ENCODE results near the gene LAMB1. TPM values are rescaled to one million over a fixed set of nuclear protein-coding genes. Genes with fewer than 3 reads are reported as not detected.

LAMB1 gene
- total RNA-seq, 1 experiment from 2014 or later = 101 TPM

- DNase-seq (ENCODE audit: low spot score) (peak; percentile 29), ATAC-seq (peak; percentile 11)
- no peak overlapping the region for H3K27ac Mint-ChIP-seq
- peak overlapping the region; percentile 90 for H3K4me3 Mint-ChIP-seq
- CTCF ChIA-PET = interaction anchor here (0.6 to 5.8 kb wide), 10 partner anchors 15 to 144 kb away, joined by 3 to 37 read pairs (median 4); no protein-coding TSS in a partner anchor
- peaks cover 8% of the 10 kb centered on the region for H3K36me3 Mint-ChIP-seq
- 0 out of 2 replicates have a peak, but pooled peaks have one; percentile 22 for TF ChIP-seq ATF6 (CRISPR knock-in tag; IDR thresholded peaks at IDR 0.05)
- TF ChIP-seq TEAD4 (CRISPR knock-in tag; IDR thresholded peaks at IDR 0.05) = 0 out of 2 replicates have a peak, but pooled peaks have one; percentile 7
- TF ChIP-seq MXD4 (CRISPR knock-in tag; IDR thresholded peaks at IDR 0.05; ENCODE audit: borderline replicate concordance) = no peak
- TF ChIP-seq E2F5 (CRISPR knock-in tag; IDR thresholded peaks at IDR 0.05) = no peak; the same call in 1 of the 2 replicates
- TF ChIP-seq MAX (CRISPR knock-in tag; IDR thresholded peaks at IDR 0.05) = peak; percentile 45; the same call in 1 of the 2 replicates
- TF ChIP-seq ZNF219 (CRISPR knock-in tag; IDR thresholded peaks at IDR 0.05; ENCODE audit: borderline replicate concordance) = 0 out of 2 replicates have a peak, but pooled peaks have one; percentile 22
- TF ChIP-seq HMGXB4 (CRISPR knock-in tag; IDR thresholded peaks at IDR 0.05) = 0 out of 2 replicates have a peak, but pooled peaks have one; percentile 8
- TF ChIP-seq GTF2I (CRISPR knock-in tag; conservative IDR thresholded peaks at IDR 0.05) = no peak
- TF ChIP-seq TCF7 (CRISPR knock-in tag; IDR thresholded peaks at IDR 0.05; ENCODE audit: low read depth) = no peak
- TF ChIP-seq FOXP1 (CRISPR knock-in tag; IDR thresholded peaks at IDR 0.05; ENCODE audit: borderline replicate concordance) = peak; percentile 12; the same call in 1 of the 2 replicates
- TF ChIP-seq SP1 (CRISPR knock-in tag; conservative IDR thresholded peaks at IDR 0.05) = no peak
- TF ChIP-seq SMAD3 (CRISPR knock-in tag; IDR thresholded peaks at IDR 0.05; ENCODE audit: borderline replicate concordance) = 0 out of 2 replicates have a peak, but pooled peaks have one; percentile 51
- no peaks in the 10 kb centered on the region for H3K9me3 Mint-ChIP-seq
- peaks cover 30% of the 10 kb centered on the region for H3K4me1 Mint-ChIP-seq
- peaks cover 60% of the 10 kb centered on the region for H3K27me3 Mint-ChIP-seq (ENCODE audit: low read depth)
- POLR2A ChIA-PET = no interaction called here
These were observed 916 bp downstream of the LAMB1 start for GRCh38 chr7:108001764-108002725.

- ATAC-seq (peak; percentile 82), DNase-seq (ENCODE audit: low spot score) (peak; percentile 79)
- POLR2A ChIA-PET = no interaction called here
- H3K4me1 Mint-ChIP-seq = peaks cover 36% of the 10 kb centered on the region
- CTCF ChIA-PET = interaction anchor here (0.7 to 5.8 kb wide), 8 partner anchors 14 to 145 kb away, joined by 3 to 37 read pairs (median 4); no protein-coding TSS in a partner anchor
- peaks cover 51% of the 10 kb centered on the region for H3K27me3 Mint-ChIP-seq (ENCODE audit: low read depth)
- H3K9me3 Mint-ChIP-seq = no peaks in the 10 kb centered on the region
- peaks cover 14% of the 10 kb centered on the region for H3K36me3 Mint-ChIP-seq
- peak overlapping the region; percentile 90 for H3K4me3 Mint-ChIP-seq
- H3K27ac Mint-ChIP-seq = no peak overlapping the region
- TF ChIP-seq ZNF281 (CRISPR knock-in tag; IDR thresholded peaks at IDR 0.05) (no peak), GABPB1 (CRISPR knock-in tag; IDR thresholded peaks at IDR 0.05) (no peak), ELF4 (CRISPR knock-in tag; IDR thresholded peaks at IDR 0.05; ENCODE audit: low read depth) (no peak), ZNF232 (CRISPR knock-in tag; IDR thresholded peaks at IDR 0.05) (no peak), MAX (CRISPR knock-in tag; IDR thresholded peaks at IDR 0.05) (peak; percentile 71; the same call in 1 of the 2 replicates), TCF7 (CRISPR knock-in tag; IDR thresholded peaks at IDR 0.05; ENCODE audit: low read depth) (no peak), SMAD3 (CRISPR knock-in tag; IDR thresholded peaks at IDR 0.05; ENCODE audit: borderline replicate concordance) (no peak), NR2C2 (CRISPR knock-in tag; IDR thresholded peaks at IDR 0.05) (no peak)
These were observed 1.8 kb downstream of the LAMB1 start for GRCh38 chr7:108000875-108001763.
